Karpas-422 (cell line): ENCODE results near the gene DENND6A. TPM values are rescaled to one million over a fixed set of nuclear protein-coding genes. Genes with fewer than 3 reads are reported as not detected.

Experiments used
- DNase-seq: peaks from one replicate; pipeline ENCODE4 v3.0.0-alpha.2; 2015
- H2AFZ ChIP-seq: fragments of 200-600 bp; sonication (generic); 2 replicates; pipeline ENCODE4 v1.6.1; 2014; ENCODE audit warnings: antibody characterized with exemption, low read length, mixed read lengths
- H3K27ac ChIP-seq: fragments of 200-600 bp; sonication (generic); 2 replicates; pipeline ENCODE4 v1.5.1; 2014; ENCODE audit warnings: mild to moderate bottlenecking, low read length, moderate library complexity
- H3K27me3 ChIP-seq: fragments of 200-600 bp; sonication (generic); 2 replicates; pipeline ENCODE4 v1.6.1; 2014; ENCODE audit warnings: low read length, mixed read lengths
- H3K36me3 ChIP-seq: fragments of 200-600 bp; sonication (generic); 2 replicates; pipeline ENCODE4 v1.6.1; 2014; ENCODE audit warnings: low read length, mixed read lengths; ENCODE audit not compliant: insufficient read depth
- H3K4me1 ChIP-seq: fragments of 200-600 bp; sonication (generic); 2 replicates; pipeline ENCODE4 v1.6.1; 2014; ENCODE audit warnings: mild to moderate bottlenecking, low read length, mixed read lengths
- H3K4me2 ChIP-seq: fragments of 200-600 bp; sonication (generic); 2 replicates; pipeline ENCODE4 v1.6.1; 2014; ENCODE audit warnings: low read length, low read depth, mild to moderate bottlenecking; ENCODE audit not compliant: poor library complexity, severe bottlenecking
- H3K4me3 ChIP-seq: fragments of 200-600 bp; sonication (generic); 2 replicates; pipeline ENCODE4 v1.5.1; 2014; ENCODE audit warnings: mild to moderate bottlenecking, antibody characterized with exemption, low read length, mixed read lengths
- H3K79me2 ChIP-seq: fragments of 200-600 bp; sonication (generic); 2 replicates; pipeline ENCODE4 v1.6.1; 2014; ENCODE audit warnings: mild to moderate bottlenecking, low read length, mixed read lengths
- H3K9ac ChIP-seq: fragments of 200-600 bp; sonication (generic); 2 replicates; pipeline ENCODE4 v1.6.0; 2014; ENCODE audit warnings: low read length
- H3K9me2 ChIP-seq: fragments of 200-600 bp; sonication (generic), shearing (Covaris generic); replicated peaks from 2 replicates; pipeline ENCODE4 v1.6.0; 2014; ENCODE audit warnings: mild to moderate bottlenecking, low read length, moderate library complexity; ENCODE audit not compliant: insufficient read depth
- H3K9me3 ChIP-seq: fragments of 300-700, 200-600 bp; sonication (generic); 2 replicates; pipeline ENCODE4 v1.6.1; 2014; ENCODE audit warnings: low read length, mixed read lengths
- H4K20me1 ChIP-seq: fragments of 200-600 bp; sonication (generic); 2 replicates; pipeline ENCODE4 v1.6.1; 2014; ENCODE audit warnings: mild to moderate bottlenecking, antibody characterized with exemption, low read length, low read depth; ENCODE audit not compliant: insufficient read depth
- total RNA-seq: library from RNA; depleted of rRNA; stranded (reverse); fragments of >200 nt; shearing (Covaris generic); gene quantifications from 2 replicates; pipeline ENCODE4 v1.2.3, GENCODE V29; 2014; ENCODE audit warnings: low replicate concordance

Gene DENND6A
- total RNA-seq, 1 experiment from 2014 or later: 61.4 TPM

- peak; percentile 57 for DNase-seq
- Histone ChIP-seq H3K4me2 (peak overlapping the region; percentile 84), H3K36me3 (peaks cover 4% of the 10 kb centered on the region; the same call in 1 of the 2 replicates), H3K9me3 (no peaks in the 10 kb centered on the region), H3K4me3 (peak overlapping the region; percentile 78), H3K27me3 (no peaks in the 10 kb centered on the region), H3K9me2 (no peaks in the 10 kb centered on the region), H2AFZ (no peak overlapping the region), H3K27ac (peak overlapping the region; percentile 60), H3K4me1 (peaks cover 33% of the 10 kb centered on the region), H3K79me2 (peaks cover 63% of the 10 kb centered on the region), H3K9ac (peak overlapping the region; percentile 93), H4K20me1 (peaks cover 4% of the 10 kb centered on the region; the same call in 1 of the 2 replicates)
Observed at GRCh38 chr3:57691411-57692132, 1.3 kb downstream of the DENND6A start.

GRCh38 chr3:57689367-57690053 is 3.4 kb downstream of the DENND6A start:
- Histone ChIP-seq H3K36me3 (peaks cover 7% of the 10 kb centered on the region; the same call in 1 of the 2 replicates), H3K4me2 (no peak overlapping the region), H3K4me1 (peaks cover 33% of the 10 kb centered on the region), H3K79me2 (peaks cover 84% of the 10 kb centered on the region), H4K20me1 (peaks cover 4% of the 10 kb centered on the region; the same call in 1 of the 2 replicates), H3K27ac (no peak overlapping the region), H3K9ac (no peak overlapping the region), H2AFZ (no peak overlapping the region), H3K9me3 (no peaks in the 10 kb centered on the region), H3K9me2 (no peaks in the 10 kb centered on the region), H3K4me3 (no peak overlapping the region), H3K27me3 (no peaks in the 10 kb centered on the region)
- peak; percentile 56 for DNase-seq

GRCh38 chr3:57688291-57688690 is 4.6 kb downstream of the DENND6A start:
- no peaks in the 10 kb centered on the region for H3K9me3 ChIP-seq
- H3K4me1 ChIP-seq: peaks cover 29% of the 10 kb centered on the region
- no peak overlapping the region for H3K4me2 ChIP-seq
- peaks cover 11% of the 10 kb centered on the region; the same call in 1 of the 2 replicates for H3K36me3 ChIP-seq
- DNase-seq: no peak
- H3K79me2 ChIP-seq: peaks cover 94% of the 10 kb centered on the region
- H4K20me1 ChIP-seq: peaks cover 4% of the 10 kb centered on the region; the same call in 1 of the 2 replicates
- H3K9me2 ChIP-seq: no peaks in the 10 kb centered on the region
- no peak overlapping the region for H3K9ac ChIP-seq
- H3K27me3 ChIP-seq: no peaks in the 10 kb centered on the region
- H3K27ac ChIP-seq: no peak overlapping the region
- H3K4me3 ChIP-seq: no peak overlapping the region
- no peak overlapping the region for H2AFZ ChIP-seq

GRCh38 chr3:57683286-57683685 is 9.6 kb downstream of the DENND6A start:
- H3K9me2 ChIP-seq: no peaks in the 10 kb centered on the region
- H3K4me3 ChIP-seq: no peak overlapping the region
- H3K4me1 ChIP-seq: peaks cover 4% of the 10 kb centered on the region; the same call in 1 of the 2 replicates
- no peak overlapping the region for H3K27ac ChIP-seq
- DNase-seq: no peak
- no peaks in the 10 kb centered on the region for H3K9me3 ChIP-seq
- H3K9ac ChIP-seq: no peak overlapping the region
- H2AFZ ChIP-seq: no peak overlapping the region
- 0 out of 2 replicates have a peak, but pooled peaks cover 3% of the 10 kb centered on the region for H4K20me1 ChIP-seq
- peaks cover 95% of the 10 kb centered on the region for H3K79me2 ChIP-seq
- no peaks in the 10 kb centered on the region for H3K27me3 ChIP-seq
- H3K36me3 ChIP-seq: peaks cover 31% of the 10 kb centered on the region
- H3K4me2 ChIP-seq: no peak overlapping the region

- H3K36me3 ChIP-seq: peaks cover 32% of the 10 kb centered on the region
- H3K9ac ChIP-seq: no peak overlapping the region
- H3K79me2 ChIP-seq: peaks cover 95% of the 10 kb centered on the region
- 0 out of 2 replicates have a peak, but pooled peaks cover 3% of the 10 kb centered on the region for H4K20me1 ChIP-seq
- H3K27ac ChIP-seq: no peak overlapping the region
- H3K4me3 ChIP-seq: no peak overlapping the region
- peaks cover 4% of the 10 kb centered on the region; the same call in 1 of the 2 replicates for H3K4me1 ChIP-seq
- no peak overlapping the region for H2AFZ ChIP-seq
- H3K9me3 ChIP-seq: no peaks in the 10 kb centered on the region
- no peak for DNase-seq
- H3K4me2 ChIP-seq: no peak overlapping the region
- no peaks in the 10 kb centered on the region for H3K27me3 ChIP-seq
- H3K9me2 ChIP-seq: no peaks in the 10 kb centered on the region
Observed at GRCh38 chr3:57682284-57682683, 10.6 kb downstream of the DENND6A start.

- DNase-seq: no peak
- Histone ChIP-seq H3K27me3 (no peaks in the 10 kb centered on the region), H3K9me2 (no peaks in the 10 kb centered on the region), H3K4me2 (no peak overlapping the region), H2AFZ (no peak overlapping the region), H3K9me3 (no peaks in the 10 kb centered on the region), H3K36me3 (peaks cover 29% of the 10 kb centered on the region), H3K4me1 (no peaks in the 10 kb centered on the region; the same call in 1 of the 2 replicates), H4K20me1 (0 out of 2 replicates have a peak, but pooled peaks cover 3% of the 10 kb centered on the region), H3K79me2 (peaks cover 95% of the 10 kb centered on the region), H3K9ac (no peak overlapping the region), H3K4me3 (no peak overlapping the region), H3K27ac (no peak overlapping the region)
Observed at GRCh38 chr3:57681691-57682090, 11.2 kb downstream of the DENND6A start.

- H3K4me3 ChIP-seq: no peak overlapping the region
- H2AFZ ChIP-seq: no peak overlapping the region
- no peak overlapping the region for H3K9ac ChIP-seq
- 0 out of 2 replicates have a peak, but pooled peaks cover 3% of the 10 kb centered on the region for H4K20me1 ChIP-seq
- no peak for DNase-seq
- peaks cover 6% of the 10 kb centered on the region for H3K4me1 ChIP-seq
- no peaks in the 10 kb centered on the region for H3K9me2 ChIP-seq
- no peaks in the 10 kb centered on the region for H3K27me3 ChIP-seq
- no peak overlapping the region for H3K4me2 ChIP-seq
- no peak overlapping the region for H3K27ac ChIP-seq
- no peaks in the 10 kb centered on the region for H3K9me3 ChIP-seq
- peaks cover 29% of the 10 kb centered on the region for H3K36me3 ChIP-seq
- peaks cover 92% of the 10 kb centered on the region for H3K79me2 ChIP-seq
Observed at GRCh38 chr3:57680046-57680445, 12.8 kb downstream of the DENND6A start.

- H2AFZ ChIP-seq: no peak overlapping the region
- peaks cover 84% of the 10 kb centered on the region for H3K79me2 ChIP-seq
- no peak overlapping the region for H3K4me2 ChIP-seq
- no peaks in the 10 kb centered on the region for H4K20me1 ChIP-seq
- no peak overlapping the region for H3K4me3 ChIP-seq
- peak; percentile 47 for DNase-seq
- H3K27ac ChIP-seq: peak overlapping the region; percentile 1; the same call in 1 of the 2 replicates
- H3K9me2 ChIP-seq: no peaks in the 10 kb centered on the region
- H3K27me3 ChIP-seq: no peaks in the 10 kb centered on the region
- H3K36me3 ChIP-seq: peaks cover 16% of the 10 kb centered on the region
- peaks cover 38% of the 10 kb centered on the region for H3K4me1 ChIP-seq
- no peaks in the 10 kb centered on the region for H3K9me3 ChIP-seq
- no peak overlapping the region for H3K9ac ChIP-seq
Observed at GRCh38 chr3:57675530-57675929, 17.3 kb downstream of the DENND6A start.
